Measurements from ENCODE around the gene TLK1.
"Not testable (repeated sequence)": the region's sequence is repeated elsewhere in the genome, so short reads cannot be mapped to it uniquely, and the experiment has no call there.

The TLK1 gene

DNA sequence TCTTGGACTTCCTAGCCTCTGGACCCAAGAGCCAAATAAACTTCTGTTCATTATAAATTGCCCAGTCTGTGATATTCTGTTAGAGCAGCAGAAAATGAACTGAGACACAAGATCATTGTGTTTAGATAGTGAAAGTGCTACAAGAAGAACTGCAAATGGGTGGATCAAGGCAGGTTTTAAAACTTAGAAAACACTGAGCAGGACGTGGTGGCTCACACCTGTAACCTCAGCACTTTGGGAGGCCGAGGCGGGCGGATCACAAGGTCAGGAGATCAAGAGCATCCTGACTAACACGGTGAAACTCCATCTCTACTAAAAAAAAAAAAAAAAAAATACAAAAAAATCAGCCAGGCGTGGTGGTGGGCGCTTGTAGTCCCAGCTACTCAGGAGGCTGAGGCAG lies 84.3 kb downstream of the TLK1 start:
- H3K4me3 ChIP-seq (ENCODE audit: control insufficient read depth in 1 of 7, extremely low read depth in 1 of 7, insufficient read depth in 4 of 7, low read depth in 2 of 7, low read length in 6 of 7); DNase-seq; H3K27me3 ChIP-seq (replicated peaks in 2 of 5; ENCODE audit: control insufficient read depth in 4 of 5, insufficient read depth in 5 of 5, low read length in 4 of 5); H3K27ac ChIP-seq (ENCODE audit: insufficient read depth in 1 of 2, low read depth in 1 of 2, low read length in 2 of 2, poor library complexity in 1 of 2, severe bottlenecking in 2 of 2); H3K9me3 ChIP-seq (ENCODE audit: control extremely low read depth in 1 of 5, control insufficient read depth in 4 of 5, insufficient read depth in 2 of 5, low read depth in 1 of 5, low read length in 4 of 5); POLR2A ChIA-PET; H3K4me1 ChIP-seq (ENCODE audit: control extremely low read depth in 1 of 4, control insufficient read depth in 4 of 4, insufficient read depth in 4 of 4, low read length in 3 of 4): not testable (repeated sequence)
- CTCF ChIA-PET: interaction anchor here (2.7 kb wide), 1 partner anchor 10 kb away, joined by 11 read pairs; no protein-coding TSS in a partner anchor
- 90% methylated on average over 3 of the region's 7 CpGs for WGBS (ENCODE audit: insufficient coverage)
- H3K36me3 ChIP-seq (ENCODE audit: control insufficient read depth in 4 of 4, insufficient read depth in 4 of 4, low read length in 3 of 4): peaks cover 8 to 39% (median 19%) of the 10 kb centered on the region in 4 experiments

DNA sequence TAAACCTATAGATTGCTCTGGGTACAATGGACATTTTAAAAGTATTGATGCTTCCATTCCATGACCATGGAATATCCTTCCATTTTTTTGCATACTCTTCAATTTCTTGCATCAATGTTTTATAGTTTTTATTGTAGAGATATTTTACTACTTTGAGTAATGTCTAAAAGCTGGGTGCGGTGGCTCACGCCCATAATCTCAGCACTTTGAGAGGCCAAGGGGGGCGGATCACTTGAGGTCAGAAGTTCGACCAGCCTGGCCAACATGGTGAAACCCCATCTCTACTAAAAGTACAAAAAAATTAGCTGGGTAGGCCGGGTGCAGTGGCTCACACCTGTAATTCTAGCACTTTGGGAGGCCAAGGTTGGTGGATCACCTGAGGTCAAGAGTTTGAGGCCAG lies 88.5 kb downstream of the TLK1 start:
- Histone ChIP-seq H3K27me3 (replicated peaks in 2 of 5; ENCODE audit: control insufficient read depth in 4 of 5, insufficient read depth in 5 of 5, low read length in 4 of 5) (no peaks in the 10 kb centered on the region), H3K4me3 (ENCODE audit: control insufficient read depth in 1 of 7, extremely low read depth in 1 of 7, insufficient read depth in 4 of 7, low read depth in 2 of 7, low read length in 6 of 7) (no peak overlapping the region), H3K36me3 (ENCODE audit: control insufficient read depth in 4 of 4, insufficient read depth in 4 of 4, low read length in 3 of 4) (peaks cover 3 to 21% (median 13%) of the 10 kb centered on the region in 4 experiments), H3K4me1 (ENCODE audit: control extremely low read depth in 1 of 4, control insufficient read depth in 4 of 4, insufficient read depth in 4 of 4, low read length in 3 of 4) (no peaks in the 10 kb centered on the region), H3K27ac (ENCODE audit: insufficient read depth in 1 of 2, low read depth in 1 of 2, low read length in 2 of 2, poor library complexity in 1 of 2, severe bottlenecking in 2 of 2) (no peak overlapping the region), H3K9me3 (ENCODE audit: control extremely low read depth in 1 of 5, control insufficient read depth in 4 of 5, insufficient read depth in 2 of 5, low read depth in 1 of 5, low read length in 4 of 5) (peaks cover 0 to 5% (median 0%) of the 10 kb centered on the region in 5 experiments)
- 100% methylated on average over 4 of the region's 5 CpGs for WGBS (ENCODE audit: insufficient coverage)
- POLR2A ChIA-PET: no interaction called here
- no peak for DNase-seq
- CTCF ChIA-PET: interaction anchor here (1.7 to 2.6 kb wide), 2 partner anchors 15 kb away, joined by 5 to 12 read pairs; no protein-coding TSS in a partner anchor

DNA sequence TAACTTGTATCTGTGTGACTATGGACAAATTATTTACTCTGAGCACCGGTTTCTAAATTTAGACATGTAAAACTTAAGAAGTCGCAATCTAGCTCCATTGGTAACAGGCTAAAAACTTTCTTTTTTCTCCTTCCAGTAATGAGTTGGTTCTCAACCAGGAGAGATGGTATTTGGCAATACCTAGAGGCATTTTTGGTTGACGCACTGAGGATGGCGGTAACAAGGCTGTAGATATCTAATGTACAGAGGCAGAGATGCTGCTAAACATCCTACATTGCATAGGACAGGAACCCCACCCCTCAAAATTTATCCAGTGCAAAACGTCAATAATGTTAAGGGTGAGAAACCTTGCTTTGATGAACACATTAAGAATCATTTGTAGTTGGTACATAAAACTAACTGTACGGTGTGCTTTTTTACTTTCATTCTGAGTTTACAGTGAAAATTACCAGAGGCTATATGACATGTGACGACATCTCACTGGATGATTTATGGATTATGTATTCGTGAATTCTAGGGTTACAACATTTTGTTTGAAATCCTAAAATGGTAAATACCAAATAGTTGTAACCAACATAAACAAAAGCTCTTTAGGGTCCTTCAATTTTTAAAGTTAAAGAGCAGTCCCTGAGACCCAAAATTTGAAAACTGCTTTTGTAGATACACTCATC lies 91.3 kb downstream of the TLK1 start:
- H3K4me3 ChIP-seq (ENCODE audit: control insufficient read depth in 1 of 7, extremely low read depth in 1 of 7, insufficient read depth in 4 of 7, low read depth in 2 of 7, low read length in 6 of 7): no peak overlapping the region
- H3K9me3 ChIP-seq (ENCODE audit: control extremely low read depth in 1 of 5, control insufficient read depth in 4 of 5, insufficient read depth in 2 of 5, low read depth in 1 of 5, low read length in 4 of 5): peaks cover 0 to 5% (median 0%) of the 10 kb centered on the region in 5 experiments
- H3K27me3 ChIP-seq (replicated peaks in 2 of 5; ENCODE audit: control insufficient read depth in 4 of 5, insufficient read depth in 5 of 5, low read length in 4 of 5): no peaks in the 10 kb centered on the region
- ChIA-PET CTCF (interaction anchor here (1.1 to 2.6 kb wide), 4 partner anchors 13 to 20 kb away, joined by 3 to 12 read pairs (median 4); no protein-coding TSS in a partner anchor), POLR2A (no interaction called here)
- peaks cover 3 to 18% (median 9%) of the 10 kb centered on the region in 4 experiments for H3K36me3 ChIP-seq (ENCODE audit: control insufficient read depth in 4 of 4, insufficient read depth in 4 of 4, low read length in 3 of 4)
- H3K4me1 ChIP-seq (ENCODE audit: control extremely low read depth in 1 of 4, control insufficient read depth in 4 of 4, insufficient read depth in 4 of 4, low read length in 3 of 4): no peaks in the 10 kb centered on the region
- H3K27ac ChIP-seq (ENCODE audit: insufficient read depth in 1 of 2, low read depth in 1 of 2, low read length in 2 of 2, poor library complexity in 1 of 2, severe bottlenecking in 2 of 2): no peak overlapping the region
- peak in 2 of 3 donors; percentile 11 to 14 for DNase-seq
- WGBS (ENCODE audit: insufficient coverage): 91% methylated on average over 5 of the region's 8 CpGs

DNA sequence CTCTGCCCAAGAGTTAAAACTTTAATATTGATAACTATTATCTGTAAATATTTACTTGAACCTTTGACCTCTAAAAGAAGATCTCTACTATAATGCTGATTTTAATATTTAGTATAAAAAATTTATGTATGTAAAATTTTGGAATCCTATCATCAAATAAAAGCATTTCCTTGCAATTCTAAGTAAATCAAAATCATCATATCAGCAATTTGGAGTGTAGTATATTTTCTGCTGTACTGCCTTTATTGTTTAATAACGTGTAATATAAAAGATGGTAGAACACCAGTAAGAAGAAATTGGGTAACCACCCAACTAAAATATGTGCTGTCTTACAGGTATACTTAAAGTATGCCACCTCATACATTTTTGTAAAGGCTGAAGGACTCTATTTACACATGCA lies 94.6 kb downstream of the TLK1 start:
- Histone ChIP-seq H3K4me1 (ENCODE audit: control extremely low read depth in 1 of 4, control insufficient read depth in 4 of 4, insufficient read depth in 4 of 4, low read length in 3 of 4) (peaks cover 0 to 7% (median 3%) of the 10 kb centered on the region in 4 experiments), H3K36me3 (ENCODE audit: control insufficient read depth in 4 of 4, insufficient read depth in 4 of 4, low read length in 3 of 4) (peaks cover 0 to 5% (median 2%) of the 10 kb centered on the region in 4 experiments), H3K4me3 (ENCODE audit: control insufficient read depth in 1 of 7, extremely low read depth in 1 of 7, insufficient read depth in 4 of 7, low read depth in 2 of 7, low read length in 6 of 7) (no peak overlapping the region), H3K27ac (ENCODE audit: insufficient read depth in 1 of 2, low read depth in 1 of 2, low read length in 2 of 2, poor library complexity in 1 of 2, severe bottlenecking in 2 of 2) (no peak overlapping the region), H3K27me3 (replicated peaks in 2 of 5; ENCODE audit: control insufficient read depth in 4 of 5, insufficient read depth in 5 of 5, low read length in 4 of 5) (no peaks in the 10 kb centered on the region), H3K9me3 (ENCODE audit: control extremely low read depth in 1 of 5, control insufficient read depth in 4 of 5, insufficient read depth in 2 of 5, low read depth in 1 of 5, low read length in 4 of 5) (peaks cover 0 to 5% (median 0%) of the 10 kb centered on the region in 5 experiments)
- no CpG with 5 or more reads among the region's 1 CpG for WGBS (ENCODE audit: insufficient coverage)
- DNase-seq: no peak
- ChIA-PET CTCF (interaction anchor here (2.2 kb wide), 1 partner anchor 21 kb away, joined by 8 read pairs; no protein-coding TSS in a partner anchor), POLR2A (no interaction called here)

DNA sequence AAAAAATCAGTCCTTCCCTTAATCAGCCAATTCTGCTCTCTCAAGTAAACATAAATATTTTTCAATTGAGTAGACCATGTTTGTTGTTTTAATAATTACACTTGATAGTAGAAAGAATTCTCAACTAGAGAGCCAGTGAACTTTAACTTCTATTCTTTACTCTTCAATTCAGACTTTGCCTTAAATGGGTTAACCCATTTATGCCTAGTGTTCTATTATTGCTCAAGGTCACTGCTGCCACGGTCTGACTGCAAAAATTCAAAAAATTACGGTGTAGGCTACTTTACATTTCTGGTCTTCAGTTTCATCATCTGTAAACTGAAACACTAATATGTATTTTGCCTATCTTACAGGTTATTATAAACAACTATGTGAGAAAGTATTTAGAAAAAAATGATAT lies 103.1 kb downstream of the TLK1 start:
- Histone ChIP-seq H3K27me3 (replicated peaks in 2 of 5; ENCODE audit: control insufficient read depth in 4 of 5, insufficient read depth in 5 of 5, low read length in 4 of 5) (no peaks in the 10 kb centered on the region), H3K36me3 (ENCODE audit: control insufficient read depth in 4 of 4, insufficient read depth in 4 of 4, low read length in 3 of 4) (peaks cover 14 to 59% (median 39%) of the 10 kb centered on the region in 4 experiments), H3K9me3 (ENCODE audit: control extremely low read depth in 1 of 5, control insufficient read depth in 4 of 5, insufficient read depth in 2 of 5, low read depth in 1 of 5, low read length in 4 of 5) (peaks cover 0 to 2% (median 0%) of the 10 kb centered on the region in 5 experiments), H3K27ac (ENCODE audit: insufficient read depth in 1 of 2, low read depth in 1 of 2, low read length in 2 of 2, poor library complexity in 1 of 2, severe bottlenecking in 2 of 2) (no peak overlapping the region), H3K4me3 (ENCODE audit: control insufficient read depth in 1 of 7, extremely low read depth in 1 of 7, insufficient read depth in 4 of 7, low read depth in 2 of 7, low read length in 6 of 7) (no peak overlapping the region), H3K4me1 (ENCODE audit: control extremely low read depth in 1 of 4, control insufficient read depth in 4 of 4, insufficient read depth in 4 of 4, low read length in 3 of 4) (no peaks in the 10 kb centered on the region)
- CTCF ChIA-PET: interaction anchor here (0.8 kb wide), 1 partner anchor 8 kb away, joined by 3 read pairs; no protein-coding TSS in a partner anchor
- POLR2A ChIA-PET: no interaction called here
- no peak for DNase-seq
- no CpG with 5 or more reads among the region's 2 CpGs for WGBS (ENCODE audit: insufficient coverage)

DNA sequence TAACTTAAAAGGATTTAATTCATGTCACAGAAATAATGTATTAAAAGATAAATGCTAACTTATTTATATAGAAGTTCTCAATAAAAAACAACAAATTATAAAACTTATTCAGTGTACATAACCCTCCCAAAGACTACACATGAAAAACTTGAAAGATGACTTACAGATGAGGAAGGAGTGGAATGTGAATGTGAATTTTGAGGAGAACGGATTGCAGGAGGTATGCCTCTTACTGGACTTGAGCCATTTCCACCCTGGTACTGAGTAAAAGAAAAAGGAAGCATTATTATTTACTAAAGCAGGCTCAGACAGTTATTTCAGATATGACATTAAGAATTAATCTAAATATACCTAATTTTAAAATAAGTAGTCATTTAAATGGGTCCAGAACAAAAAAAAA lies 104.4 kb downstream of the TLK1 start:
- ChIA-PET POLR2A (no interaction called here), CTCF (no interaction called here)
- Histone ChIP-seq H3K27ac (ENCODE audit: insufficient read depth in 1 of 2, low read depth in 1 of 2, low read length in 2 of 2, poor library complexity in 1 of 2, severe bottlenecking in 2 of 2) (no peak overlapping the region), H3K4me3 (ENCODE audit: control insufficient read depth in 1 of 7, extremely low read depth in 1 of 7, insufficient read depth in 4 of 7, low read depth in 2 of 7, low read length in 6 of 7) (no peak overlapping the region), H3K27me3 (replicated peaks in 2 of 5; ENCODE audit: control insufficient read depth in 4 of 5, insufficient read depth in 5 of 5, low read length in 4 of 5) (no peaks in the 10 kb centered on the region), H3K4me1 (ENCODE audit: control extremely low read depth in 1 of 4, control insufficient read depth in 4 of 4, insufficient read depth in 4 of 4, low read length in 3 of 4) (no peaks in the 10 kb centered on the region), H3K9me3 (ENCODE audit: control extremely low read depth in 1 of 5, control insufficient read depth in 4 of 5, insufficient read depth in 2 of 5, low read depth in 1 of 5, low read length in 4 of 5) (peaks cover 0 to 2% (median 0%) of the 10 kb centered on the region in 5 experiments), H3K36me3 (ENCODE audit: control insufficient read depth in 4 of 4, insufficient read depth in 4 of 4, low read length in 3 of 4) (peaks cover 15 to 71% (median 46%) of the 10 kb centered on the region in 4 experiments)
- DNase-seq: no peak
- no CpG with 5 or more reads among the region's 1 CpG for WGBS (ENCODE audit: insufficient coverage)

DNA sequence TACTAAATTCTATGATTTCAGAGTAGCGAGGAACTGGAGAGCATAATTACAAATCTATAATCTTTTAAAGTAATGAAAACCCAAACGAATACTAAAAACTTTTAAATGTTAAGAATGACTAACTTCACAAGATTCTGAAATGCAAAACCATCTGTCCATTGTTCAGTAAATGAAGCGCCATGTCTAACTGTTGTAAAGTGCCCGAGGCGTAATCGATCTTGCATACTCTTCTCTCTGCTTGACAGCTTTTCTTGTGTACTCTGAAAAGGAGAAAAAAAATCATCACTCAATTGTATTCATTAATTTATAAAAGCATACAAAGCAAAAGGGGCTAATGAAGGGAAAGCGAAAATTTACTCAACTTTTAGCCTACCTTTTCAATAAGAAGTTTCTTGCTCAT lies 111.0 kb downstream of the TLK1 start:
- Histone ChIP-seq H3K27me3 (replicated peaks in 2 of 5; ENCODE audit: control insufficient read depth in 4 of 5, insufficient read depth in 5 of 5, low read length in 4 of 5) (no peaks in the 10 kb centered on the region), H3K4me3 (ENCODE audit: control insufficient read depth in 1 of 7, extremely low read depth in 1 of 7, insufficient read depth in 4 of 7, low read depth in 2 of 7, low read length in 6 of 7) (no peak overlapping the region), H3K4me1 (ENCODE audit: control extremely low read depth in 1 of 4, control insufficient read depth in 4 of 4, insufficient read depth in 4 of 4, low read length in 3 of 4) (no peaks in the 10 kb centered on the region), H3K9me3 (ENCODE audit: control extremely low read depth in 1 of 5, control insufficient read depth in 4 of 5, insufficient read depth in 2 of 5, low read depth in 1 of 5, low read length in 4 of 5) (peaks cover 0 to 5% (median 0%) of the 10 kb centered on the region in 5 experiments), H3K36me3 (ENCODE audit: control insufficient read depth in 4 of 4, insufficient read depth in 4 of 4, low read length in 3 of 4) (peaks cover 19 to 81% (median 50%) of the 10 kb centered on the region in 4 experiments), H3K27ac (ENCODE audit: insufficient read depth in 1 of 2, low read depth in 1 of 2, low read length in 2 of 2, poor library complexity in 1 of 2, severe bottlenecking in 2 of 2) (no peak overlapping the region)
- DNase-seq: no peak
- ChIA-PET POLR2A (no interaction called here), CTCF (interaction anchor here (1.1 kb wide), 1 partner anchor 8 kb away, joined by 3 read pairs; no protein-coding TSS in a partner anchor)
- WGBS (ENCODE audit: insufficient coverage): 95% methylated on average over 4 of the region's 7 CpGs

All from common myeloid progenitor, CD34-positive (primary cell).